CD4-positive, CD25-positive, alpha-beta regulatory T cell (primary cell): ENCODE data around the gene TK1. TPM values are rescaled to one million over a fixed set of nuclear protein-coding genes. Genes with fewer than 3 reads are reported as not detected.

Experiments
- ATAC-seq, 2 donors: fragments of 150-1000 bp; cut with Tn5 transposase; one replicate each; pipeline ENCODE4 v1.10.0; 2021; ENCODE audit warnings: low read depth in 2 of 2, moderate number of reproducible peaks in 2 of 2, moderate library complexity in 1 of 2
- DNase-seq, 3 donors: peaks; one replicate each; pipeline versions ENCODE4 v3.0.0 to v3.0.0-alpha.2; 2012 to 2022; ENCODE audit warnings: mixed read lengths in 1 of 3
- H3K27ac ChIP-seq: one replicate; pipeline ENCODE4 v1.7.0; 2013; ENCODE audit warnings: mild to moderate bottlenecking, low read length; ENCODE audit not compliant: insufficient read depth, poor library complexity, severe bottlenecking
- H3K27me3 ChIP-seq: one replicate; pipeline ENCODE4 v1.7.0; 2013; ENCODE audit warnings: low read length; ENCODE audit not compliant: control insufficient read depth, insufficient read depth
- H3K36me3 ChIP-seq: one replicate; pipeline ENCODE4 v1.7.0; 2013; ENCODE audit warnings: mild to moderate bottlenecking, low read length, moderate library complexity; ENCODE audit not compliant: control insufficient read depth, insufficient read depth
- H3K4me1 ChIP-seq: 2 replicates; pipeline ENCODE4 v1.7.0; 2013; ENCODE audit warnings: mild to moderate bottlenecking, low read length; ENCODE audit not compliant: insufficient read depth, control insufficient read depth, poor library complexity, severe bottlenecking
- H3K4me3 ChIP-seq: one replicate; pipeline ENCODE4 v1.7.0; 2013; ENCODE audit warnings: low read depth, mild to moderate bottlenecking, low read length, moderate library complexity
- H3K9me3 ChIP-seq, 2 experiments: 1 replicate in 1 of 2; 2 replicates in 1 of 2; pipeline ENCODE4 v1.7.0; 2013; ENCODE audit warnings: low read length in 2 of 2, mild to moderate bottlenecking in 1 of 2, moderate library complexity in 1 of 2; ENCODE audit not compliant: control insufficient read depth in 2 of 2
- H3K27ac Mint-ChIP-seq, 3 donors: one replicate each; pipeline ENCODE4 v1.8.0; 2020 to 2022; ENCODE audit warnings: mild to moderate bottlenecking in 3 of 3, mixed read lengths in 3 of 3, moderate library complexity in 2 of 3
- H3K27me3 Mint-ChIP-seq: one replicate; pipeline ENCODE4 v1.8.0; 2022; ENCODE audit warnings: mild to moderate bottlenecking, mixed read lengths
- H3K36me3 Mint-ChIP-seq: one replicate; pipeline ENCODE4 v1.8.0; 2020; ENCODE audit warnings: mixed read lengths
- H3K4me1 Mint-ChIP-seq, 4 donors: one replicate each; pipeline ENCODE4 v1.8.0; 2020 to 2022; ENCODE audit warnings: mixed read lengths in 4 of 4, mild to moderate bottlenecking in 1 of 4
- H3K4me3 Mint-ChIP-seq, 4 donors: one replicate each; pipeline ENCODE4 v1.8.0; 2020 to 2022; ENCODE audit warnings: mild to moderate bottlenecking in 4 of 4, mixed read lengths in 4 of 4, moderate library complexity in 3 of 4
- H3K9me3 Mint-ChIP-seq, 7 donors: one replicate each; pipeline ENCODE4 v1.8.0; 2020 to 2022; ENCODE audit warnings: mixed read lengths in 7 of 7, mild to moderate bottlenecking in 3 of 7, moderate library complexity in 2 of 7
- polyA plus RNA-seq, 4 donors: library from polyadenylated mRNA; unstranded; fragments of 300-500 nt; fragmentation: Illumina TruSeq; gene quantifications; one replicate each; pipeline ENCODE4 v1.2.3, GENCODE V29; 2021
- total RNA-seq: library from RNA; stranded (reverse); gene quantifications from one replicate; pipeline ENCODE4 v1.2.3, GENCODE V29; 2022

Gene TK1
- total and polyA plus RNA-seq, 5 donors from 2014 or later, result 3.2 to 33.8 (median 12.8) TPM

GRCh38 chr17:78211032-78211431 lies 24.2 kb upstream of the TK1 start:
- Mint-ChIP-seq H3K27me3 (no peaks in the 10 kb centered on the region), H3K36me3 (no peaks in the 10 kb centered on the region), H3K27ac (no peak overlapping the region), H3K4me1 (peaks cover 0 to 14% (median 0%) of the 10 kb centered on the region in 4 donors), H3K9me3 (no peaks in the 10 kb centered on the region), H3K4me3 (no peak overlapping the region)
- peaks cover 6% of the 10 kb centered on the region for H3K4me1 ChIP-seq
- H3K27ac ChIP-seq, result no peak overlapping the region
- no peak overlapping the region for H3K4me3 ChIP-seq
- no peaks in the 10 kb centered on the region for H3K27me3 ChIP-seq
- DNase-seq, result no peak
- no peaks in the 10 kb centered on the region for H3K9me3 ChIP-seq
- H3K36me3 ChIP-seq, result no peaks in the 10 kb centered on the region
- ATAC-seq, result no peak

GRCh38 chr17:78210111-78210510 lies 23.3 kb upstream of the TK1 start:
- no peak overlapping the region for H3K27ac ChIP-seq
- no peaks in the 10 kb centered on the region for H3K36me3 Mint-ChIP-seq
- no peaks in the 10 kb centered on the region for H3K27me3 Mint-ChIP-seq
- peaks cover 6% of the 10 kb centered on the region for H3K4me1 ChIP-seq
- H3K4me3 Mint-ChIP-seq, result no peak overlapping the region
- ATAC-seq, result no peak
- no peaks in the 10 kb centered on the region for H3K9me3 ChIP-seq
- H3K27ac Mint-ChIP-seq, result no peak overlapping the region
- H3K27me3 ChIP-seq, result no peaks in the 10 kb centered on the region
- no peaks in the 10 kb centered on the region for H3K9me3 Mint-ChIP-seq
- no peak overlapping the region for H3K4me3 ChIP-seq
- H3K36me3 ChIP-seq, result no peaks in the 10 kb centered on the region
- DNase-seq, result no peak
- peaks cover 0 to 14% (median 0%) of the 10 kb centered on the region in 4 donors for H3K4me1 Mint-ChIP-seq

GRCh38 chr17:78208486-78208885 lies 21.6 kb upstream of the TK1 start:
- DNase-seq, result no peak
- no peak overlapping the region for H3K27ac ChIP-seq
- no peaks in the 10 kb centered on the region for H3K4me1 ChIP-seq
- no peak overlapping the region for H3K27ac Mint-ChIP-seq
- H3K27me3 ChIP-seq, result no peaks in the 10 kb centered on the region
- H3K4me3 ChIP-seq, result no peak overlapping the region
- ATAC-seq, result no peak
- H3K27me3 Mint-ChIP-seq, result no peaks in the 10 kb centered on the region
- no peaks in the 10 kb centered on the region for H3K9me3 ChIP-seq
- H3K9me3 Mint-ChIP-seq, result no peaks in the 10 kb centered on the region
- no peaks in the 10 kb centered on the region for H3K36me3 Mint-ChIP-seq
- peaks cover 0 to 4% (median 0%) of the 10 kb centered on the region in 4 donors for H3K4me1 Mint-ChIP-seq
- H3K36me3 ChIP-seq, result no peaks in the 10 kb centered on the region
- H3K4me3 Mint-ChIP-seq, result no peak overlapping the region

- Histone ChIP-seq H3K4me3 (no peak overlapping the region), H3K36me3 (no peaks in the 10 kb centered on the region), H3K27ac (no peak overlapping the region), H3K27me3 (no peaks in the 10 kb centered on the region), H3K4me1 (no peaks in the 10 kb centered on the region), H3K9me3 (no peaks in the 10 kb centered on the region)
- DNase-seq (no peak), ATAC-seq (no peak)
- H3K36me3 Mint-ChIP-seq, result no peaks in the 10 kb centered on the region
- H3K27me3 Mint-ChIP-seq, result no peaks in the 10 kb centered on the region
- H3K27ac Mint-ChIP-seq, result no peak overlapping the region
- H3K4me1 Mint-ChIP-seq, result no peaks in the 10 kb centered on the region
- no peaks in the 10 kb centered on the region for H3K9me3 Mint-ChIP-seq
- no peak overlapping the region for H3K4me3 Mint-ChIP-seq
These were observed 19.4 kb upstream of the TK1 start for GRCh38 chr17:78206298-78206697.

GRCh38 chr17:78205124-78205775 lies 18.4 kb upstream of the TK1 start:
- H3K9me3 Mint-ChIP-seq, result no peaks in the 10 kb centered on the region
- H3K27me3 ChIP-seq, result no peaks in the 10 kb centered on the region
- H3K4me3 Mint-ChIP-seq, result no peak overlapping the region
- H3K4me1 ChIP-seq, result no peaks in the 10 kb centered on the region
- H3K36me3 Mint-ChIP-seq, result no peaks in the 10 kb centered on the region
- no peak overlapping the region for H3K27ac Mint-ChIP-seq
- DNase-seq (no peak), ATAC-seq (no peak)
- H3K36me3 ChIP-seq, result no peaks in the 10 kb centered on the region
- no peaks in the 10 kb centered on the region for H3K9me3 ChIP-seq
- no peaks in the 10 kb centered on the region for H3K27me3 Mint-ChIP-seq
- no peak overlapping the region for H3K4me3 ChIP-seq
- H3K4me1 Mint-ChIP-seq, result no peaks in the 10 kb centered on the region
- no peak overlapping the region for H3K27ac ChIP-seq

GRCh38 chr17:78204387-78205123 lies 17.7 kb upstream of the TK1 start:
- H3K36me3 ChIP-seq, result no peaks in the 10 kb centered on the region
- ATAC-seq (no peak), DNase-seq (no peak)
- no peak overlapping the region for H3K4me3 ChIP-seq
- Mint-ChIP-seq H3K4me3 (no peak overlapping the region), H3K27me3 (no peaks in the 10 kb centered on the region), H3K36me3 (no peaks in the 10 kb centered on the region), H3K9me3 (no peaks in the 10 kb centered on the region), H3K4me1 (no peaks in the 10 kb centered on the region), H3K27ac (no peak overlapping the region)
- H3K27ac ChIP-seq, result no peak overlapping the region
- H3K4me1 ChIP-seq, result no peaks in the 10 kb centered on the region
- no peaks in the 10 kb centered on the region for H3K27me3 ChIP-seq
- H3K9me3 ChIP-seq, result no peaks in the 10 kb centered on the region

- H3K27ac Mint-ChIP-seq, result no peak overlapping the region
- no peaks in the 10 kb centered on the region for H3K27me3 ChIP-seq
- no peak overlapping the region for H3K27ac ChIP-seq
- no peaks in the 10 kb centered on the region for H3K4me1 ChIP-seq
- no peaks in the 10 kb centered on the region for H3K27me3 Mint-ChIP-seq
- H3K9me3 ChIP-seq, result no peaks in the 10 kb centered on the region
- H3K4me1 Mint-ChIP-seq, result peaks cover 0 to 4% (median 0%) of the 10 kb centered on the region in 4 donors
- H3K4me3 Mint-ChIP-seq, result no peak overlapping the region
- ATAC-seq (no peak), DNase-seq (no peak)
- H3K36me3 ChIP-seq, result no peaks in the 10 kb centered on the region
- no peaks in the 10 kb centered on the region for H3K9me3 Mint-ChIP-seq
- H3K4me3 ChIP-seq, result no peak overlapping the region
- no peaks in the 10 kb centered on the region for H3K36me3 Mint-ChIP-seq
These were observed 15.8 kb upstream of the TK1 start for GRCh38 chr17:78202666-78203065.

- H3K4me3 ChIP-seq, result no peak overlapping the region
- Mint-ChIP-seq H3K27ac (no peak overlapping the region), H3K9me3 (no peaks in the 10 kb centered on the region), H3K4me1 (peaks cover 0 to 4% (median 0%) of the 10 kb centered on the region in 4 donors), H3K27me3 (no peaks in the 10 kb centered on the region), H3K36me3 (no peaks in the 10 kb centered on the region), H3K4me3 (no peak overlapping the region)
- no peaks in the 10 kb centered on the region for H3K27me3 ChIP-seq
- ATAC-seq (no peak), DNase-seq (no peak)
- H3K4me1 ChIP-seq, result no peaks in the 10 kb centered on the region
- no peaks in the 10 kb centered on the region for H3K9me3 ChIP-seq
- H3K36me3 ChIP-seq, result no peaks in the 10 kb centered on the region
- no peak overlapping the region for H3K27ac ChIP-seq
These were observed 13.6 kb upstream of the TK1 start for GRCh38 chr17:78200451-78200850.
